Kidney (tissue), 14 donors: Measurements from ENCODE around the gene EML5. TPM values are rescaled to one million over a fixed set of nuclear protein-coding genes. Genes with fewer than 3 reads are reported as not detected.

ENCODE experiments used
- DNase-seq, 5 donors: peaks; one replicate each; pipeline ENCODE4 v3.0.0-alpha.2; 2013 to 2020
- FAIRE-seq: peaks from 2 replicates; lab custom pipeline; 2012; peaks lifted over from hg19 to GRCh38; lab: Jason Lieb, UNC
- H3K27ac ChIP-seq, 2 donors: one replicate each; pipeline ENCODE4 v1.7.0; 2013; ENCODE audit warnings: low read depth in 2 of 2, low read length in 2 of 2, inconsistent platforms in 1 of 2
- H3K27me3 ChIP-seq: one replicate; pipeline ENCODE4 v1.7.1; 2013; ENCODE audit warnings: low read length, inconsistent platforms; ENCODE audit not compliant: control insufficient read depth, insufficient read depth
- H3K36me3 ChIP-seq, 3 donors: one replicate each; pipeline versions ENCODE4 v1.7.0 to v1.7.1; 2013; ENCODE audit warnings: low read length in 3 of 3, control low read depth in 1 of 3, inconsistent platforms in 1 of 3; ENCODE audit not compliant: insufficient read depth in 3 of 3, control insufficient read depth in 2 of 3
- H3K4me1 ChIP-seq, 3 donors: one replicate each; pipeline versions ENCODE4 v1.7.0 to v1.7.1; 2013; ENCODE audit warnings: low read length in 3 of 3, inconsistent platforms in 1 of 3, low read depth in 1 of 3; ENCODE audit not compliant: control insufficient read depth in 2 of 3, insufficient read depth in 2 of 3
- H3K4me3 ChIP-seq, 3 donors: one replicate each; pipeline versions ENCODE4 v1.7.0 to v1.8.1; 2013; ENCODE audit warnings: low read length in 3 of 3, control low read depth in 1 of 3, inconsistent platforms in 1 of 3
- H3K9ac ChIP-seq, 3 donors: one replicate each; pipeline versions ENCODE4 v1.7.0 to v1.7.1; 2013; ENCODE audit warnings: low read length in 3 of 3, control low read depth in 1 of 3, inconsistent platforms in 1 of 3
- H3K9me3 ChIP-seq, 3 donors: one replicate each; pipeline versions ENCODE4 v1.7.0 to v1.7.1; 2013; ENCODE audit warnings: low read length in 3 of 3, control low read depth in 1 of 3, inconsistent platforms in 1 of 3; ENCODE audit not compliant: control insufficient read depth in 2 of 3, insufficient read depth in 1 of 3
- CTCF ChIP-seq: IDR thresholded peaks from 3 replicates; pipeline ENCODE4 v1.5.1; 2012; ENCODE audit warnings: mild to moderate bottlenecking, moderate library complexity, borderline replicate concordance; ENCODE audit not compliant: insufficient read depth; ENCODE audit errors: extremely low read depth
- intact Hi-C: fragments of 100-400 bp; cut with DNase I; formaldehyde crosslinking; loops from one replicate; pipeline ENCODE4 v1.11.1; 2022
- polyA plus RNA-seq: library from polyadenylated mRNA; stranded (reverse); fragments of 350-450 nt; fragmentation: Illumina TruSeq; extraction: RNeasy Lipid Tissue Mini Kit (QIAGEN cat#74804); gene quantifications from one replicate; pipeline ENCODE4 v1.2.3, GENCODE V29; 2014; ENCODE audit warnings: low read depth, low replicate concordance; ENCODE audit not compliant: insufficient read depth
- total RNA-seq: library from RNA; stranded (reverse); fragmentation: NEBNext Ultra II Directional; extraction: Animal tissue kit (Norgen Biotek cat#: 25700); gene quantifications from one replicate; pipeline ENCODE4 v1.2.1, GENCODE V29; 2021
- donor health status: control.
- donor health status: control.
- donor health status: control.
- donor health status: control.
- donor health status: control.
- donor health status: DM: yes; HTN: yes; CAD: no.
- donor health status: Normal renal cell carcinoma (clear cell type).

The EML5 gene
- total and polyA plus RNA-seq, 2 donors from 2014 or later = 0.26 to 2.8 TPM

- intact Hi-C loops = no loop called here
- Histone ChIP-seq H3K27me3 (peaks cover 10% of the 10 kb centered on the region), H3K27ac (no peak overlapping the region), H3K36me3 (no peaks in the 10 kb centered on the region), H3K9ac (no peak overlapping the region), H3K4me1 (no peaks in the 10 kb centered on the region), H3K4me3 (no peak overlapping the region), H3K9me3 (no peaks in the 10 kb centered on the region)
- DNase-seq = no peak
- FAIRE-seq = no peak
- TF ChIP-seq CTCF = no peak
These were observed 6.0 kb downstream of the EML5 start for GRCh38 chr14:88786715-88787114.

GRCh38 chr14:88785911-88786310 is 6.8 kb downstream of the EML5 start:
- FAIRE-seq = no peak
- Histone ChIP-seq H3K9me3 (no peaks in the 10 kb centered on the region), H3K4me1 (no peaks in the 10 kb centered on the region), H3K27ac (no peak overlapping the region), H3K36me3 (no peaks in the 10 kb centered on the region), H3K27me3 (peaks cover 8% of the 10 kb centered on the region), H3K9ac (no peak overlapping the region), H3K4me3 (no peak overlapping the region)
- no peak for TF ChIP-seq CTCF
- no peak for DNase-seq
- intact Hi-C loops = no loop called here

- no peak overlapping the region for H3K4me3 ChIP-seq
- H3K36me3 ChIP-seq = no peaks in the 10 kb centered on the region
- H3K27me3 ChIP-seq = no peaks in the 10 kb centered on the region
- H3K9me3 ChIP-seq = no peaks in the 10 kb centered on the region
- TF ChIP-seq CTCF = no peak
- no peak overlapping the region for H3K9ac ChIP-seq
- no peak for FAIRE-seq
- no peak overlapping the region for H3K27ac ChIP-seq
- intact Hi-C loops = no loop called here
- no peak for DNase-seq
- H3K4me1 ChIP-seq = no peaks in the 10 kb centered on the region
These were observed 17.2 kb downstream of the EML5 start for GRCh38 chr14:88775532-88775931.

- TF ChIP-seq CTCF = no peak
- Histone ChIP-seq H3K36me3 (no peaks in the 10 kb centered on the region), H3K27me3 (no peaks in the 10 kb centered on the region), H3K4me3 (no peak overlapping the region), H3K9me3 (peaks cover 0 to 6% (median 2%) of the 10 kb centered on the region in 3 donors), H3K27ac (no peak overlapping the region), H3K4me1 (no peaks in the 10 kb centered on the region), H3K9ac (no peak overlapping the region)
- FAIRE-seq (no peak), DNase-seq (no peak)
- intact Hi-C loops = no loop called here
These were observed 22.0 kb downstream of the EML5 start for GRCh38 chr14:88770736-88771135.
